ENCODE measurements around the gene CITED2.

Gene CITED2

DNA sequence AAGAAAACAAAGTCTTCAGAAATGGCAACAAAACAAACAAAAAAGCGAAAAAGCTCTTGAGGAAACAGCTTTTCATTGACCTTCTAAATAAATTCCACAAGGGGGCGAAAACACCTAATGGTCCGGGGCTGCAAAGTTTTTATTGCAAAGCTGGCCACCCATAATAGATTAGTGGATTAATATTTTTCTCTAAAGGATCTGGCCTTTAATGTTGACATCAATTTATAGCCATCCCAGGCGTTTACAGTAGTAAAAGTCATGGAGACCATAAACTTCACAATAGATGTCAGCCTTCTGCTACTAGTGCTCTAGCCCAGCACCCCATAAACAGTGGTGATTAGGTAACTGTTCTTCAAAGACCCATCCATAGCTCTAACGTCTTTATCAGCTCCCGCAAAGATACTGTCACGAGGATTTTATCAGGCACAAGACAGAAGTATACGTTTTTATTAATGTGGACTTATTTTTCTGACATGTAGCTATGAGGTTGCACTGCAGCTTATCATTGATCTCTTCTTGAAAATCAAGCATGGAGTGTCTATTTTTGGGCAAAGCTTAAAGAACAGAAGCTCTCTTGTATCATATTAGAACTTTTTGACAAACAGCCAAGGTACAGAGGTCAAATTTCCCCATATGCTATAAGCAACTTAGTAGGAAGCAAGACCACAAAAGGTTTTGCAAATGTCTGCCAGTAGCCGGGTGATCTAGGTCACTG, 4.7 kb downstream of the CITED2 start:
- TF ChIP-seq, protein P1, sequence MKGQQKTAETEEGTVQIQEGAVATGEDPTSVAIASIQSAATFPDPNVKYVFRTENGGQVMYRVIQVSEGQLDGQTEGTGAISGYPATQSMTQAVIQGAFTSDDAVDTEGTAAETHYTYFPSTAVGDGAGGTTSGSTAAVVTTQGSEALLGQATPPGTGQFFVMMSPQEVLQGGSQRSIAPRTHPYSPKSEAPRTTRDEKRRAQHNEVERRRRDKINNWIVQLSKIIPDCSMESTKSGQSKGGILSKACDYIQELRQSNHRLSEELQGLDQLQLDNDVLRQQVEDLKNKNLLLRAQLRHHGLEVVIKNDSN (IDR thresholded peaks at IDR 0.05): no peak
- TF ChIP-seq TAF1 (IDR thresholded peaks at IDR 0.05; ENCODE audit: low read depth) (no peak), RAD21 (IDR thresholded peaks at IDR 0.05; ENCODE audit: low read depth) (peak; percentile 82), ZBTB7A (IDR thresholded peaks at IDR 0.05; ENCODE audit: low read depth) (no peak)

DNA sequence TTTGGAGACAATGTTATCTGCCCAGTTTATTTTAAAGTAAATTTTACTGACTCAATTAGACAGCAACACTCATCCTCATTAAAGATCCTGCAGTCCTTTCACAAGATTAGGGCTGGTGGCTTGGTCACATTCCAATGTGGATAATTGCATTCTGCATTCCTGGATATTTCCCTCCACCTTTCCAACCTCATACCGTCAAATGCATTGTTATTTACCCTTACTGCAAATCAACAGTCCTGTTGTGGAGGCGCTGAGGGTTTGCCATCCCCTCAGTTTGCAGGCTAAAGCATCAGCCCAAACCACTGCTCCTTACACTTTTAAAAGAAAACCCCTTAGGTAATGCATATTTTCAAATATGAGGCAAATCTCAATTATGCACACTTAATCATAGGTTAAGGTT, 5.4 kb downstream of the CITED2 start:
- TF ChIP-seq TEAD4 (IDR thresholded peaks at IDR 0.05) (peak; percentile 69), EGR1 (IDR thresholded peaks at IDR 0.05) (no peak), YY1 (IDR thresholded peaks at IDR 0.05; ENCODE audit: low read depth) (no peak)

DNA sequence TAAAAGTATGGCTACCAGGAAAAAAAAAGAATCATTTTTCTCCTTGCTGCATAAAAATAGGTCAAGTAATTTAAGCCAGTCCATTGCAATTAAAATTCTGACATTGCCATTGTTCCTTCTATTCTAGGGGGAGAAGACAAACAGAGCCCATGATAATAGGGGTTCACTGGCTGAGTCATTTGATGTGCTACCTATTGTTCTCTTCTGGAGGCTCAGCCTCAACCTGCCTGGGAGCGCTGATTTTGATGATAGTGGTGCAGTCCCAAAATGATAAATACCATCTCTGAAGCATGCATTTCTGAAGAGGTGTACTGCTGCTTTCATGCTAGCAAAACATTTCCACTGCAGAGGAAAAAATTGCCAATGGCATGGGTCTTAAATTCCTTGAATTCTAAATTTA, 5.8 kb downstream of the CITED2 start:
- TF ChIP-seq YY1 (IDR thresholded peaks at IDR 0.05; ENCODE audit: low read depth): no peak
- no peak for TF ChIP-seq ZBTB7A (IDR thresholded peaks at IDR 0.05; ENCODE audit: low read depth)
- TF ChIP-seq CREB1 (IDR thresholded peaks at IDR 0.05; ENCODE audit: low read depth): no peak
- TF ChIP-seq, protein P2, sequence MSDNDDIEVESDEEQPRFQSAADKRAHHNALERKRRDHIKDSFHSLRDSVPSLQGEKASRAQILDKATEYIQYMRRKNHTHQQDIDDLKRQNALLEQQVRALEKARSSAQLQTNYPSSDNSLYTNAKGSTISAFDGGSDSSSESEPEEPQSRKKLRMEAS (IDR thresholded peaks at IDR 0.05): no peak
- TF ChIP-seq EP300 (IDR thresholded peaks at IDR 0.05; ENCODE audit: borderline replicate concordance): no peak
- TF ChIP-seq, protein P1 (IDR thresholded peaks at IDR 0.05): no peak
- TF ChIP-seq RAD21 (IDR thresholded peaks at IDR 0.05; ENCODE audit: low read depth): no peak
- no peak for TF ChIP-seq TCF12 (IDR thresholded peaks at IDR 0.05; ENCODE audit: low read depth)

DNA sequence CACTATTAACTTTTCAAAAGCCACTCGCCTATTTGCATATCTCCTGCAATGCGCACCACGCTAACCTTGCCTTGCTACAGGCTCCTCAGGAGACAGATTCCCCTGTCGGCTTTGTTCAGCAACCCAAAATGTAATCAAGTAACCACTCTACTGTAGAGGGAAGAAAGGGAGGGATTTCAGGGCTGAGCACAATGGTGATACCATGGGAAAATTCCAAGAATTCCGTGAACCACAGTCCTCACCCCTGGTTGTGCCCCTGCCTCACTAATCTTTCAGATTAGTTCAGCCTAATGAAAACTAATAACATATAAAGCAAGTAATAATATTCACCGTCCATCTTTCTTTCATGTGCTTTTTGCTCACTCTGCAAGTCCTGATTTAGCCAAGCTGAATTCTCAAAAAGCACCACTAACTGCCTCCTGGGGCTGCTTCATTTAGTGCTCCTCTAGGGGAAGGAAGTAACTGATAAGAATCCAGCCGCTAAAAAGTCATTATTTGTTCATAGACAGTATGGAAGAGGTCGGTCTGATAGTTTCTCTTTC, 6.6 kb downstream of the CITED2 start:
- TF ChIP-seq RAD21 (IDR thresholded peaks at IDR 0.05; ENCODE audit: low read depth): no peak
- TF ChIP-seq ZBTB7A (IDR thresholded peaks at IDR 0.05; ENCODE audit: low read depth): no peak
- no peak for TF ChIP-seq YY1 (IDR thresholded peaks at IDR 0.05; ENCODE audit: low read depth)
- TF ChIP-seq, protein P3, sequence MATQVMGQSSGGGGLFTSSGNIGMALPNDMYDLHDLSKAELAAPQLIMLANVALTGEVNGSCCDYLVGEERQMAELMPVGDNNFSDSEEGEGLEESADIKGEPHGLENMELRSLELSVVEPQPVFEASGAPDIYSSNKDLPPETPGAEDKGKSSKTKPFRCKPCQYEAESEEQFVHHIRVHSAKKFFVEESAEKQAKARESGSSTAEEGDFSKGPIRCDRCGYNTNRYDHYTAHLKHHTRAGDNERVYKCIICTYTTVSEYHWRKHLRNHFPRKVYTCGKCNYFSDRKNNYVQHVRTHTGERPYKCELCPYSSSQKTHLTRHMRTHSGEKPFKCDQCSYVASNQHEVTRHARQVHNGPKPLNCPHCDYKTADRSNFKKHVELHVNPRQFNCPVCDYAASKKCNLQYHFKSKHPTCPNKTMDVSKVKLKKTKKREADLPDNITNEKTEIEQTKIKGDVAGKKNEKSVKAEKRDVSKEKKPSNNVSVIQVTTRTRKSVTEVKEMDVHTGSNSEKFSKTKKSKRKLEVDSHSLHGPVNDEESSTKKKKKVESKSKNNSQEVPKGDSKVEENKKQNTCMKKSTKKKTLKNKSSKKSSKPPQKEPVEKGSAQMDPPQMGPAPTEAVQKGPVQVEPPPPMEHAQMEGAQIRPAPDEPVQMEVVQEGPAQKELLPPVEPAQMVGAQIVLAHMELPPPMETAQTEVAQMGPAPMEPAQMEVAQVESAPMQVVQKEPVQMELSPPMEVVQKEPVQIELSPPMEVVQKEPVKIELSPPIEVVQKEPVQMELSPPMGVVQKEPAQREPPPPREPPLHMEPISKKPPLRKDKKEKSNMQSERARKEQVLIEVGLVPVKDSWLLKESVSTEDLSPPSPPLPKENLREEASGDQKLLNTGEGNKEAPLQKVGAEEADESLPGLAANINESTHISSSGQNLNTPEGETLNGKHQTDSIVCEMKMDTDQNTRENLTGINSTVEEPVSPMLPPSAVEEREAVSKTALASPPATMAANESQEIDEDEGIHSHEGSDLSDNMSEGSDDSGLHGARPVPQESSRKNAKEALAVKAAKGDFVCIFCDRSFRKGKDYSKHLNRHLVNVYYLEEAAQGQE (IDR thresholded peaks at IDR 0.05; ENCODE audit: low read depth): no peak
- TF ChIP-seq EGR1 (IDR thresholded peaks at IDR 0.05): no peak
- no peak for TF ChIP-seq NFIC (IDR thresholded peaks at IDR 0.05)
- no peak for TF ChIP-seq TCF12 (IDR thresholded peaks at IDR 0.05; ENCODE audit: low read depth)
- no peak for TF ChIP-seq FOXM1 (IDR thresholded peaks at IDR 0.05; ENCODE audit: borderline replicate concordance, low read depth)
- no peak for TF ChIP-seq TAF1 (IDR thresholded peaks at IDR 0.05; ENCODE audit: low read depth)
- TF ChIP-seq, protein P2 (IDR thresholded peaks at IDR 0.05): no peak
- TF ChIP-seq TEAD4 (IDR thresholded peaks at IDR 0.05): no peak
- TF ChIP-seq, protein P1 (IDR thresholded peaks at IDR 0.05): no peak
- TF ChIP-seq CEBPB (IDR thresholded peaks at IDR 0.05): no peak
- no peak for TF ChIP-seq EP300 (IDR thresholded peaks at IDR 0.05; ENCODE audit: borderline replicate concordance)

DNA sequence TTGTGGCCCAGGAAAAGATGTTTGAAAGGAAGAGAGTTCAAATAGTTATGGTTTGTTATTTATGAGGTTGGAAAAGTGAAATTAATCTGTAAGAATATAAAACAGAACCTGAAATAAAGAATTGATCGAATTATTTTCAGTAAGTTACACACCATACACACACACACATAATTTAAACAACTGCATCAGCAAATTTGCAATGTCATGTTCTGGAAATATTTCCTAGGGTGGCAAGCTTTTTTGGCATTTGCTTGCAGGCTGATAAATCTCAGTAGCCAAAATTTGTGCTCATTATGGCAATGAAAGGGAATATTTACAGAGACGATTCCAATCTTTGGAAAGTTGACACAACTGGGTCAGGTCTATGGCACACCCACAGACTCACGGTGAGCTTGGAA, 9.5 kb downstream of the CITED2 start:
- TF ChIP-seq RAD21 (IDR thresholded peaks at IDR 0.05; ENCODE audit: low read depth): no peak
- TF ChIP-seq, protein P1 (IDR thresholded peaks at IDR 0.05): no peak
- no peak for TF ChIP-seq NFIC (IDR thresholded peaks at IDR 0.05)
- TF ChIP-seq, protein P3 (IDR thresholded peaks at IDR 0.05; ENCODE audit: low read depth): no peak
- TF ChIP-seq TCF12 (IDR thresholded peaks at IDR 0.05; ENCODE audit: low read depth): no peak
- no peak for TF ChIP-seq YY1 (IDR thresholded peaks at IDR 0.05; ENCODE audit: low read depth)
- TF ChIP-seq, protein P2 (IDR thresholded peaks at IDR 0.05): no peak
- no peak for TF ChIP-seq EGR1 (IDR thresholded peaks at IDR 0.05)
- TF ChIP-seq FOXM1 (IDR thresholded peaks at IDR 0.05; ENCODE audit: borderline replicate concordance, low read depth): no peak
- no peak for TF ChIP-seq TAF1 (IDR thresholded peaks at IDR 0.05; ENCODE audit: low read depth)
- no peak for TF ChIP-seq ZBTB7A (IDR thresholded peaks at IDR 0.05; ENCODE audit: low read depth)
- TF ChIP-seq CEBPB (IDR thresholded peaks at IDR 0.05): no peak
- TF ChIP-seq EP300 (IDR thresholded peaks at IDR 0.05; ENCODE audit: borderline replicate concordance): no peak
- TF ChIP-seq TEAD4 (IDR thresholded peaks at IDR 0.05): no peak
- TF ChIP-seq CREB1 (IDR thresholded peaks at IDR 0.05; ENCODE audit: low read depth): no peak

Data from Ishikawa (cell line).